Natural killer cell treated with Interleukin-12 subunit alpha and Interleukin-12 subunit beta and Interleukin-15 and Interleukin-18, amount 100 ng/mL, for 72 hours (primary cell): ENCODE results near the gene ZNF221. TPM values are rescaled to one million over a fixed set of nuclear protein-coding genes. Genes with fewer than 3 reads are reported as not detected.
"Not testable (repeated sequence)": the region's sequence is repeated elsewhere in the genome, so short reads cannot be mapped to it uniquely, and the experiment has no call there.

Source experiments
- ATAC-seq, 2 donors: fragments of 150-1000 bp; cut with Tn5 transposase in 1 of 2; sonication (Bioruptor Pico), chemical (Tn5 transposase) in 1 of 2; 2 replicates each; pipeline ENCODE4 v1.10.0; 2021
- DNase-seq: peaks from one replicate; pipeline ENCODE4 v3.0.0; 2022; ENCODE audit warnings: low spot score
- H3K27ac Mint-ChIP-seq, 2 donors: 1 replicate in 1 of 2; 2 replicates in 1 of 2; pipeline ENCODE4 v1.8.0; 2022; ENCODE audit warnings: mixed read lengths in 2 of 2, mild to moderate bottlenecking in 1 of 2, moderate library complexity in 1 of 2
- H3K27me3 Mint-ChIP-seq, 2 donors: 1 replicate in 1 of 2; 2 replicates in 1 of 2; pipeline ENCODE4 v1.8.0; 2022; ENCODE audit warnings: mixed read lengths in 2 of 2
- H3K36me3 Mint-ChIP-seq: one replicate; pipeline ENCODE4 v1.8.0; 2022; ENCODE audit warnings: mixed read lengths
- H3K4me1 Mint-ChIP-seq, 2 donors: 1 replicate in 1 of 2; 2 replicates in 1 of 2; pipeline ENCODE4 v1.8.0; 2022; ENCODE audit warnings: low read depth in 2 of 2, mixed read lengths in 2 of 2, mild to moderate bottlenecking in 1 of 2
- H3K4me3 Mint-ChIP-seq: one replicate; pipeline ENCODE4 v1.8.0; 2022; ENCODE audit warnings: mixed read lengths
- H3K9me3 Mint-ChIP-seq: 2 replicates; pipeline ENCODE4 v1.8.0; 2022; ENCODE audit warnings: mixed read lengths
- total RNA-seq, 2 donors: library from RNA; stranded (reverse); gene quantifications; one replicate each; pipeline ENCODE4 v1.2.3, GENCODE V29; 2022

Gene ZNF221
- total RNA-seq, 2 donors from 2014 or later = 3.7 to 5.1 TPM

DNA sequence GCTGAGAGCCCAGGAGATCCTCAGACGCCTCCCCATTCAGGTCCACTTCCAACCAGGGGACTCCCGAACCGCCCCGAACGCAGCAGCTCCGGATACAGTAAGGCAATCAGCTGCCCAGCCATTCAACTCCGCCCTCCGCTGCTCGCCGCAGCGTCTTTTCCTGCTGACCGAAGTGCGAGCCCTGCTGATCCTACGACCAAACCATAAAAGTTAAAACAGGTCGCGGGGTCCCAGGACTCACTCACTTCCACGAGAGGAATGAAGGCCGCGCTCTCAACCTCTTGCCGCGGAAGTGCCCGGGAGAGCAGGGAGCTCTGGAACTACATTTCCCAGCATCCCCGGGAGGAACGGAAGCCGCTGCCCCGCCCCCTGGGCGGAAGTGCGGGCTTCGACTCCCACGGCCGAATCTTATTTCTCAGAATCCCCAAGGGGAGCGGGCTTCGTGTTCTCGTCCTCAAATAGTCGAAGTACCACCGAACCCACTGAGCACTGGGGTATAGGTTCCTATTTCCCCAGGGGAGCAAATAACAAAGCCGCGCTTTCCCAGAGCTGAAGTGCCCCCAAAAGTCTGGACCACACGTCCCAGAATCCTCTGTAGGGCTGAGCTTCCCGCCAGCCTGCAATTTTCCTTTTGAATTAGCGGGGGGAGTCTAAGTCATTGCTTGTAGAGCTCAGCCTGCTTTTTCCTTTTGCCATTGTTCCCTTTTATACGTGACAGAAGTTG is 15.9 kb upstream of the ZNF221 start, which contains the start of gene ZNF45:
Gene ZNF45, minus strand, starts transcription at position 298 of the 724 bp plus-strand sequence. CDS start 13,097 bp downstream, outside the sequence.
- Mint-ChIP-seq H3K9me3 (no peaks in the 10 kb centered on the region), H3K4me1 (peaks cover 11 to 19% of the 10 kb centered on the region in 2 donors), H3K27ac (peak within 1 kb of the TSS; percentile 78 to 90)

DNA sequence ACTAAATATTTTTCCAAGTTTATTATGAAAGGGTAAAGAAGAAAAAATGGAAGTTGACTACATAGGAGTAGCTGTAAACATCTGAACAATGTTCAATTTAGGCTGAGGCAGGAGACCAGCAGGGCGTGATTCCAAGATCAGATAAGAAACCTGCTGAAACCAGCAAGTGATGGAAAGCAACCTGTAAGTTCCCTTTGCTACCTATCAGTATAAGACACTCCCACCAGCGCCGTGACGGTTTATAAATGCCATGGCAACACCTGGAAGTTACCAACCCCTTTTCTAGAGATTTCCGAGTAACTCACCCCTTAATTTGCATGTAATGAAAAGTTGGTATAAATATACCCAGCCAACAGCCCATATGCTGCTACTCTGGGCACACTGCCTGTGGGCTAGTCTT is 14.8 kb upstream of the ZNF221 start:
- Mint-ChIP-seq H3K27me3 (peaks cover 13 to 27% of the 10 kb centered on the region in 2 donors), H3K4me1 (peaks cover 11 to 19% of the 10 kb centered on the region in 2 donors), H3K27ac (peak overlapping the region in 1 of 2 donors; percentile 90), H3K36me3 (peaks cover 25% of the 10 kb centered on the region), H3K9me3 (no peaks in the 10 kb centered on the region), H3K4me3 (peak overlapping the region; percentile 92)
- no peak for ATAC-seq
- DNase-seq = no peak

More for the DNA sequence above, 15.9 kb upstream of the ZNF221 start, which contains the start of gene ZNF45:
- peak; percentile 90 for DNase-seq
- peaks cover 10 to 17% of the 10 kb centered on the region in 2 donors for H3K27me3 Mint-ChIP-seq
- ATAC-seq = peak; percentile 96 to 98
- H3K36me3 Mint-ChIP-seq = peaks cover 30% of the 10 kb centered on the region
- peak within 1 kb of the TSS; percentile 92 for H3K4me3 Mint-ChIP-seq

DNA sequence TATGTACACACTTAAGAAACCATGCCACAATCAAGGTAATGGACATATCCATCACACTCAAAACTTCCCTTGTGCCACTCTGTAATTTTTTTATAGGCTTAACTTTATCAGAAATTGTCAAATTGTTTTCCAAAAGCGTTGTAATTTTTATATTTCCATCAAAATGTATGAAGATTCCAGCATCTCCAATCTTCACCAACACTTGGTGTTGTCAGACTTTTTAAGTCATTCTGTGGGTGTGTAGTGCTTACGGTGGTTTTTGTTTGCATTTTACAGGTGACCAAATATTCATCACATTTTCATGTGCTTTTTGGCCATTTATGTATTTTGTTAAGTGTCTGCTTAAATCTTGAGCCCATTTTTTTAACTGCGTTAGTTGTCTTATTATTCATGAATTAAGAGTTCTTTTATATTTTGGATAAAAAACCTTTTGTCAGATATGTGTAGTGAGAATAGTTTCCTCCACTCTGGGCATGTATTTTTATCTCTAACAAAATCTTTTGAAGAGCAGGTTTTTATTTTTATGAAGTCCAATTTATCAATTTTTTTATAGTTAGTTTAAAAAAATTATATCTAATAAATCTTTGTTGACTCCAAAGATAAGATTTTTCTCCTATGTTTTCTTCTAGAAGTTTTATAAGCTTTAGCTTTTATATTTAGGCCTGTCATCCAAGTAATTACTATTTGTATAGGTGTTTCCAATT is 11.3 kb upstream of the ZNF221 start:
- Mint-ChIP-seq H3K27me3 (peaks cover 26 to 56% of the 10 kb centered on the region in 2 donors), H3K9me3 (peaks cover 3% of the 10 kb centered on the region), H3K4me3 (no peak overlapping the region), H3K27ac (no peak overlapping the region), H3K36me3 (peaks cover 28% of the 10 kb centered on the region), H3K4me1 (peaks cover 0 to 8% of the 10 kb centered on the region in 2 donors)
- DNase-seq (no peak), ATAC-seq (no peak)

DNA sequence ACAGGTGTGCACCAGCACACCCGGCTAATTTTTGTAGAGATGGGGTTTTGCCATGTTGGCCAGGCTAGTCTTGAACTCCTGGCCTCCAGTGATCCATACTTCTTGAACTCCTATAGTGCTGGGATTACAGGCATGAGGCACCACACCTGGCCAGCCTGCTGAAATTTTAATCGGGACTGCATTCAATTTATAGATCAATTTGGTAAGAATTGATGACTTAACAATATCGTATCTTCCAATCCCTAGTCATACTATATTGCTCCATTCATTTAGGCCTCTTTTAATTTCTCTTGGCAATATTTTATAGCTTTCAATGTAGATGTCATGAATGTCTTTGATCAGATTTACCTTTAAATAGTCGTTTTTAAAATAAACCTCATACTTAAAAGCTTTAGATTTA is 10.3 kb upstream of the ZNF221 start:
- Mint-ChIP-seq H3K4me3 (no peak overlapping the region), H3K4me1 (peaks cover 0 to 2% of the 10 kb centered on the region in 2 donors), H3K36me3 (peaks cover 30% of the 10 kb centered on the region), H3K27ac (no peak overlapping the region), H3K9me3 (peaks cover 4% of the 10 kb centered on the region), H3K27me3 (peaks cover 30 to 64% of the 10 kb centered on the region in 2 donors)
- ATAC-seq (no peak), DNase-seq (no peak)

DNA sequence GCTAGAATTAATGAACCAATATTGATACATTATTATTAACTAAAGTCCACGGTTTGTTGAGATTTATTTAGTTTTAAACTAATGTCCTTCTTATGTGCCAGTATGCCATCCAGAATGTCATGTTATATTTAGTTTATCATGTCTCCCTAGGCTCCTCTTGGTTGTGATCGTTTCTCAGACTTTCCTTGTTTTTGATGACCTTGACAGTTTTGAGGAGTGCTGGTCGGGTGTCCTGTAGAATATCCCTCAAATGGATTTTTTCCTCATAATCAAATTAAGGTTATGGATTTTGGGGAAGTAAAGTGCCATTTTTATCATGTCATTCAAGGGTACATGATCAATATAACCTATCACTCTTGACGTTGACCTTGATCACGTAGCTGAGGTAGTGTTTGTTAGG is 9.8 kb upstream of the ZNF221 start:
- H3K4me1 Mint-ChIP-seq = peaks cover 0 to 2% of the 10 kb centered on the region in 2 donors
- H3K36me3 Mint-ChIP-seq = peaks cover 35% of the 10 kb centered on the region
- no peak overlapping the region for H3K27ac Mint-ChIP-seq
- no peak for ATAC-seq
- no peak for DNase-seq
- no peak overlapping the region for H3K4me3 Mint-ChIP-seq
- peaks cover 8% of the 10 kb centered on the region for H3K9me3 Mint-ChIP-seq
- H3K27me3 Mint-ChIP-seq = peaks cover 35 to 69% of the 10 kb centered on the region in 2 donors

DNA sequence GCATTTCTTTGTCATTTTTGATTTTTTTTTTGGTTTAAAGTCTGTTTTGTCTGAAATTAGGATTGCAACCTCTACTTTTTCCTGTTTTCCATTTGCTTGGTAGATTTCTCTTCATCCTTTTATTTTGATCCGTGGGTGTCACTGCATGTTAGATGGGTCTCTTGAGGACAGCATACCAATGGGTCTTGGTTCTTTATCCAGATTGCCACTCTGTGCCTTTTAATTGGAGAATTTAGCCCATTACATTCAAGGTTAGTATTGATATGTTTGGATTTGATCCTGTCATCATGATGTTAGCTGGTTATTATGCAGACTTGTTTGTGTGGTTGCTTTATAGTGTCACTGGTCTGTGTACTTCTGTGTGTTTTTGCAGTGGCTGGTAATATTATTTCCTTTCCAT is 3.6 kb upstream of the ZNF221 start:
- H3K9me3 Mint-ChIP-seq = peaks cover 25% of the 10 kb centered on the region
- ATAC-seq, H3K4me3 Mint-ChIP-seq, DNase-seq, H3K27ac Mint-ChIP-seq: not testable (repeated sequence)
- peaks cover 60% of the 10 kb centered on the region for H3K36me3 Mint-ChIP-seq
- peaks cover 37 to 66% of the 10 kb centered on the region in 2 donors for H3K27me3 Mint-ChIP-seq
- peaks cover 12 to 13% of the 10 kb centered on the region in 2 donors for H3K4me1 Mint-ChIP-seq

DNA sequence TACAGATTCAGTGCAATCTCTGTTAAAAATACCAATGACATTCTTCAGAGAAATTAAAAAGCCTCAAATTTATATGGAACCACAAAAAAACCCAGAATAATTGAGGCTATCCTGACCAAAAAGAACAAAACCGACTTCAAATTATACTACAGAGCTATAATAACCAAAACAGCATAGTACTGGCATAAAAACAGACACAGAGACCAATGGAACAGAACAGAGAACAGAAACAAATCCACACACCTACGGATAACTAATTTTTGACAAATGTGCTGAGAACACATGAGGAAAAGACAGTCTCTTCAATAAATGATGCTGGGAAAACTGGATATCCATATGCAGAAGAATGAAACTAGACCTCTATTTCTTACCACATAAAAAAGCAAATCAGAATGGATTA is 1.2 kb upstream of the ZNF221 start:
- H3K4me3 Mint-ChIP-seq = peak overlapping the region; percentile 34
- not testable (repeated sequence) for ATAC-seq, DNase-seq, H3K27ac Mint-ChIP-seq
- peaks cover 57% of the 10 kb centered on the region for H3K36me3 Mint-ChIP-seq
- peaks cover 12 to 13% of the 10 kb centered on the region in 2 donors for H3K4me1 Mint-ChIP-seq
- peaks cover 25% of the 10 kb centered on the region for H3K9me3 Mint-ChIP-seq
- peaks cover 31 to 50% of the 10 kb centered on the region in 2 donors for H3K27me3 Mint-ChIP-seq

DNA sequence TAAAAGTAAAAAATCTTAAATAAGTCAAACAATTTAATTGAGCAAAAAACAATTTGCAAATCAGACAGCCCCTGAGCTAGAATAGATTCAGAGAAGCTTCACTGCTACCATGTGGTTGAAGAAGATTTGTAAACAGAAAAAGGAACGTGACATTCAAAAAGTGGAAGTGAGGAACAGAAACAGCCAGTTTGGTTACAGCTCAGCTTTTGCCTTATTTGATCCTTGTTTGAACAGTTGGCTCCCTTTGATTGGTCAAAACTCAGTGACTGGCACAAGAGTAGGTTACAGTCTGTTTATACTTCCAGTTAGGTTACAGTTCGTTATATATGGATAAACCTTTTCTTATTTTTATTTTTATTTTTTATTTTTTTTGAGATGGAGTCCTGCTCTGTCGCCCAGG is 5.8 kb downstream of the ZNF221 start:
- no peaks in the 10 kb centered on the region for H3K27me3 Mint-ChIP-seq
- H3K27ac Mint-ChIP-seq = no peak overlapping the region
- peaks cover 3 to 5% of the 10 kb centered on the region in 2 donors for H3K4me1 Mint-ChIP-seq
- no peak overlapping the region for H3K4me3 Mint-ChIP-seq
- H3K9me3 Mint-ChIP-seq = peaks cover 4% of the 10 kb centered on the region
- peaks cover 38% of the 10 kb centered on the region for H3K36me3 Mint-ChIP-seq
- ATAC-seq (no peak), DNase-seq (no peak)

DNA sequence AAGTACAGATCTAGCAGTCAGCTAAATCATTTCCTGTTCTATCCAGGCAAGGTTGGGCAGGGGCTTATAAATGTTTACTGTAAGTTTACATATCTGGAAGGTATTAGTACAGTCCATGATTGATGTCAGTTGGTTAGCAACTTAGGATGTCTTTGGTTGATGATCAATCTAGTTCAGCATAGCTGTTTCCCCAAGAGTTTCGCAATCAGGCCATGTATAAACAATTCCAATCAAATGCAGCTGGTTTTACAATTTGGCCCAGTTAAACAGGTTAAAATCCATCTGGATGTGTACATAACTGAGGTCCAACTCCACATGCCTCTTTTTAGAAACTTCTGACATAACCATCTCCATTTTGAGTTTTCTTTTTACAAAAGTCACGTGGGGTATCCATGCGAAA is 6.9 kb downstream of the ZNF221 start:
- Mint-ChIP-seq H3K4me3 (no peak overlapping the region), H3K27me3 (no peaks in the 10 kb centered on the region), H3K27ac (no peak overlapping the region), H3K4me1 (no peaks in the 10 kb centered on the region), H3K9me3 (peaks cover 4% of the 10 kb centered on the region), H3K36me3 (peaks cover 38% of the 10 kb centered on the region)
- DNase-seq (no peak), ATAC-seq (no peak)

DNA sequence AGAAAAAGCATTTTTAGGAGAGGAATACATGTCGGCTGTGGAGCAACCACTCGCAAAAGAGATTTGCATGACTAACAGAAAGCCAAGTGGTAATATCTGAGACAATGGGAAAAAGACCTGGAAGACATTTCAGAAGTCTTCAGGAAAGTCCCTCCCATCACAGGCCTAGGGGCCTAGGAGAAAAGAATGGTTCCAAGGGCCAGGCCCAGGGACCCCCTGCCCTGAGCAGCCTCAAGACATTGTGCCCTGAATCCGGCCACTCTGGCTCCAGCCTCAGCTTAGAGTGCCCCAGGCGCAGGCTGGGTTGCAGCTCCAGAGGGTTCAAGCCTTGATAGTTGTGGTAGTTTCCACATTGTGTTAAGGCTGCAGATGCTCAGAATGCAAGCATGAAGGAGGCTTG is 9.4 kb downstream of the ZNF221 start:
- H3K4me1 Mint-ChIP-seq = no peaks in the 10 kb centered on the region
- H3K9me3 Mint-ChIP-seq = peaks cover 15% of the 10 kb centered on the region
- H3K27ac Mint-ChIP-seq = no peak overlapping the region
- no peak overlapping the region for H3K4me3 Mint-ChIP-seq
- no peaks in the 10 kb centered on the region for H3K27me3 Mint-ChIP-seq
- H3K36me3 Mint-ChIP-seq = peaks cover 54% of the 10 kb centered on the region
- DNase-seq (no peak), ATAC-seq (no peak)

DNA sequence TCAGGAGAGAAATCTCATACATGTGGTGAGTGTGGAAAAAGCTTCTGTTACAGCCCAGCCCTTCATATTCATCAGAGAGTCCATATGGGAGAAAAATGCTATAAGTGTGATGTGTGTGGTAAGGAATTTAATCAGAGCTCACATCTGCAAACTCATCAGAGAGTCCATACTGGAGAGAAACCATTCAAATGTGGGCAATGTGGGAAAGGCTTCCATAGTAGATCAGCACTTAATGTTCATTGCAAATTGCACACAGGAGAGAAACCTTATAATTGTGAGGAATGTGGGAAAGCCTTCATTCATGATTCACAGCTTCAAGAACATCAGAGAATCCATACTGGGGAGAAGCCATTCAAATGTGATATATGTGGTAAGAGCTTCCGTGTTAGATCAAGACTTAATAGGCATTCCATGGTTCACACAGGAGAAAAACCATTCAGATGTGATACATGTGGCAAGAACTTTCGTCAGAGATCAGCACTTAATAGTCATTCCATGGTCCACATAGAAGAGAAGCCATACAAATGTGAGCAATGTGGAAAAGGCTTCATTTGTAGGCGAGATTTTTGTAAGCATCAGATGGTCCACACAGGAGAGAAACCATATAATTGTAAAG is 15.2 kb downstream of the ZNF221 start:
- Mint-ChIP-seq H3K9me3 (peaks cover 36% of the 10 kb centered on the region), H3K36me3 (peaks cover 68% of the 10 kb centered on the region), H3K27me3 (no peaks in the 10 kb centered on the region), H3K4me3 (no peak overlapping the region), H3K4me1 (no peaks in the 10 kb centered on the region), H3K27ac (no peak overlapping the region)
- DNase-seq (no peak), ATAC-seq (no peak)

DNA sequence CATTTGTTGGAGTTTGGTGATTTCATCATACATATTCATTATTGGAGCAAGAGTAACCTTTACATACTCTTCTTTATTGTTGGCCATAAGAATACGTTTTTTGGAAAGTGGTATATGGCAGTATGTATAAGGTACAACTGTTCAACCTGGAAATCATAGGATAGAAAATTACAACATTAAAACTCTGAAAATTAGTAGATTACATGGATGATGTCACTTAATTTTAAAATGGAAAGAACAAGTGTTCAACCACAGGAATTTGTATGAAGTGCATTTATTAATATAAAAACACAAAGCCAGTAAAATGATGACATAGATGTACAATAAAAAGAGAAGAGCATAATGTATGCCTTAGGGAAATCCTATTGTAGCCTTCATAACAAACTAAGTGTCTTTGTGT is 25.7 kb downstream of the ZNF221 start:
- ATAC-seq = no peak
- Mint-ChIP-seq H3K36me3 (peaks cover 41% of the 10 kb centered on the region), H3K27ac (no peak overlapping the region), H3K4me3 (no peak overlapping the region), H3K9me3 (peaks cover 28% of the 10 kb centered on the region), H3K4me1 (no peaks in the 10 kb centered on the region), H3K27me3 (no peaks in the 10 kb centered on the region)
- no peak for DNase-seq

DNA sequence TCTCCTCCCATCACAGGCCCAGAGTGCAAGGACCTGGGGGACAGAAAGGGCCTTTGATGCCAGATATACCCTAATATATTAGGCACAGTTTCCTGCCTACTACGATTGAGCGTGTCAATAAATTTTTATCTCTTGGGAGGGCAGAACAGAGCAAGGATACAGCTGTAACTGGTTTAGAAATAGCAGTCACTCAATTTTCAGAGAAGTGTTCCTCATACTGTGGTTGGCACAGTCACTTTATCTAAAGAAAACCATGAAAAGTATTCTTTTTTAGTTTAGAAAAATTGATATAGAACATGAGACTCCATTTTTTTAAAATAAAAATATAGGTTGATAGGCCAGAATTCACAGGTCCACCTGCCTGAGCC is 32.5 kb downstream of the ZNF221 start:
- H3K36me3 Mint-ChIP-seq = peaks cover 9% of the 10 kb centered on the region
- peaks cover 4% of the 10 kb centered on the region for H3K9me3 Mint-ChIP-seq
- no peak for DNase-seq
- H3K27me3 Mint-ChIP-seq = no peaks in the 10 kb centered on the region
- ATAC-seq = no peak
- peak overlapping the region; percentile 88 for H3K4me3 Mint-ChIP-seq
- peaks cover 0 to 5% of the 10 kb centered on the region in 2 donors for H3K4me1 Mint-ChIP-seq
- H3K27ac Mint-ChIP-seq = no peak overlapping the region
